CD4-positive, CD25-positive, alpha-beta regulatory T cell (primary cell): Measurements from ENCODE around the gene DHRS3. TPM values are rescaled to one million over a fixed set of nuclear protein-coding genes. Genes with fewer than 3 reads are reported as not detected.
"Not testable (repeated sequence)": the region's sequence is repeated elsewhere in the genome, so short reads cannot be mapped to it uniquely, and the experiment has no call there.

Experiments used
- ATAC-seq, 2 donors: fragments of 150-1000 bp; cut with Tn5 transposase; one replicate each; pipeline ENCODE4 v1.10.0; 2021; ENCODE audit warnings: low read depth in 2 of 2, moderate number of reproducible peaks in 2 of 2, moderate library complexity in 1 of 2
- DNase-seq, 3 donors: peaks; one replicate each; pipeline versions ENCODE4 v3.0.0 to v3.0.0-alpha.2; 2012 to 2022; ENCODE audit warnings: mixed read lengths in 1 of 3
- H3K27ac ChIP-seq: one replicate; pipeline ENCODE4 v1.7.0; 2013; ENCODE audit warnings: mild to moderate bottlenecking, low read length; ENCODE audit not compliant: insufficient read depth, poor library complexity, severe bottlenecking
- H3K27me3 ChIP-seq: one replicate; pipeline ENCODE4 v1.7.0; 2013; ENCODE audit warnings: low read length; ENCODE audit not compliant: control insufficient read depth, insufficient read depth
- H3K36me3 ChIP-seq: one replicate; pipeline ENCODE4 v1.7.0; 2013; ENCODE audit warnings: mild to moderate bottlenecking, low read length, moderate library complexity; ENCODE audit not compliant: control insufficient read depth, insufficient read depth
- H3K4me1 ChIP-seq: 2 replicates; pipeline ENCODE4 v1.7.0; 2013; ENCODE audit warnings: mild to moderate bottlenecking, low read length; ENCODE audit not compliant: insufficient read depth, control insufficient read depth, poor library complexity, severe bottlenecking
- H3K4me3 ChIP-seq: one replicate; pipeline ENCODE4 v1.7.0; 2013; ENCODE audit warnings: low read depth, mild to moderate bottlenecking, low read length, moderate library complexity
- H3K9me3 ChIP-seq, 2 experiments: 1 replicate in 1 of 2; 2 replicates in 1 of 2; pipeline ENCODE4 v1.7.0; 2013; ENCODE audit warnings: low read length in 2 of 2, mild to moderate bottlenecking in 1 of 2, moderate library complexity in 1 of 2; ENCODE audit not compliant: control insufficient read depth in 2 of 2
- H3K27ac Mint-ChIP-seq, 3 donors: one replicate each; pipeline ENCODE4 v1.8.0; 2020 to 2022; ENCODE audit warnings: mild to moderate bottlenecking in 3 of 3, mixed read lengths in 3 of 3, moderate library complexity in 2 of 3
- H3K27me3 Mint-ChIP-seq: one replicate; pipeline ENCODE4 v1.8.0; 2022; ENCODE audit warnings: mild to moderate bottlenecking, mixed read lengths
- H3K36me3 Mint-ChIP-seq: one replicate; pipeline ENCODE4 v1.8.0; 2020; ENCODE audit warnings: mixed read lengths
- H3K4me1 Mint-ChIP-seq, 4 donors: one replicate each; pipeline ENCODE4 v1.8.0; 2020 to 2022; ENCODE audit warnings: mixed read lengths in 4 of 4, mild to moderate bottlenecking in 1 of 4
- H3K4me3 Mint-ChIP-seq, 4 donors: one replicate each; pipeline ENCODE4 v1.8.0; 2020 to 2022; ENCODE audit warnings: mild to moderate bottlenecking in 4 of 4, mixed read lengths in 4 of 4, moderate library complexity in 3 of 4
- H3K9me3 Mint-ChIP-seq, 7 donors: one replicate each; pipeline ENCODE4 v1.8.0; 2020 to 2022; ENCODE audit warnings: mixed read lengths in 7 of 7, mild to moderate bottlenecking in 3 of 7, moderate library complexity in 2 of 7
- polyA plus RNA-seq, 4 donors: library from polyadenylated mRNA; unstranded; fragments of 300-500 nt; fragmentation: Illumina TruSeq; gene quantifications; one replicate each; pipeline ENCODE4 v1.2.3, GENCODE V29; 2021
- total RNA-seq: library from RNA; stranded (reverse); gene quantifications from one replicate; pipeline ENCODE4 v1.2.3, GENCODE V29; 2022

The DHRS3 gene
- total and polyA plus RNA-seq, 5 donors from 2014 or later = 8.8 to 25.6 (median 15.2) TPM

- Mint-ChIP-seq H3K4me3 (no peak overlapping the region), H3K4me1 (no peaks in the 10 kb centered on the region), H3K27ac (no peak overlapping the region), H3K9me3 (peaks cover 0 to 14% (median 2%) of the 10 kb centered on the region in 7 donors), H3K27me3 (peaks cover 13% of the 10 kb centered on the region), H3K36me3 (peaks cover 15% of the 10 kb centered on the region)
- no peak for DNase-seq
- Histone ChIP-seq H3K4me3 (no peak overlapping the region), H3K27me3 (no peaks in the 10 kb centered on the region), H3K36me3 (no peaks in the 10 kb centered on the region), H3K9me3 (peaks cover 7 to 8% of the 10 kb centered on the region in 2 experiments), H3K4me1 (no peaks in the 10 kb centered on the region), H3K27ac (no peak overlapping the region)
- ATAC-seq = no peak
Observed at GRCh38 chr1:12540580-12541273, 77.3 kb downstream of the DHRS3 start.

GRCh38 chr1:12539705-12540579, 78.1 kb downstream of the DHRS3 start:
- Mint-ChIP-seq H3K27me3 (peaks cover 13% of the 10 kb centered on the region), H3K27ac (no peak overlapping the region), H3K9me3 (peaks cover 0 to 20% (median 2%) of the 10 kb centered on the region in 7 donors), H3K4me3 (no peak overlapping the region), H3K4me1 (no peaks in the 10 kb centered on the region), H3K36me3 (peaks cover 19% of the 10 kb centered on the region)
- DNase-seq (no peak), ATAC-seq (no peak)
- no peak overlapping the region for H3K4me3 ChIP-seq
- H3K9me3 ChIP-seq = peaks cover 7 to 10% of the 10 kb centered on the region in 2 experiments
- H3K27me3 ChIP-seq = no peaks in the 10 kb centered on the region
- no peak overlapping the region for H3K27ac ChIP-seq
- no peaks in the 10 kb centered on the region for H3K4me1 ChIP-seq
- H3K36me3 ChIP-seq = no peaks in the 10 kb centered on the region

GRCh38 chr1:12539320-12539704, 78.7 kb downstream of the DHRS3 start:
- peaks cover 0 to 20% (median 2%) of the 10 kb centered on the region in 7 donors for H3K9me3 Mint-ChIP-seq
- Histone ChIP-seq H3K4me3 (no peak overlapping the region), H3K36me3 (no peaks in the 10 kb centered on the region), H3K9me3 (peaks cover 7 to 10% of the 10 kb centered on the region in 2 experiments), H3K27ac (no peak overlapping the region), H3K27me3 (no peaks in the 10 kb centered on the region), H3K4me1 (no peaks in the 10 kb centered on the region)
- no peaks in the 10 kb centered on the region for H3K4me1 Mint-ChIP-seq
- H3K27me3 Mint-ChIP-seq = peaks cover 10% of the 10 kb centered on the region
- H3K4me3 Mint-ChIP-seq = no peak overlapping the region
- H3K36me3 Mint-ChIP-seq = peaks cover 19% of the 10 kb centered on the region
- DNase-seq (no peak), ATAC-seq (no peak)
- no peak overlapping the region for H3K27ac Mint-ChIP-seq

GRCh38 chr1:12538536-12538935, 79.5 kb downstream of the DHRS3 start:
- not testable (repeated sequence) for DNase-seq, ATAC-seq, H3K27me3 Mint-ChIP-seq, H3K27ac Mint-ChIP-seq, H3K4me3 ChIP-seq, H3K27ac ChIP-seq, H3K4me3 Mint-ChIP-seq, H3K9me3 ChIP-seq, H3K4me1 Mint-ChIP-seq, H3K36me3 ChIP-seq, H3K27me3 ChIP-seq, H3K4me1 ChIP-seq
- Mint-ChIP-seq H3K36me3 (peaks cover 19% of the 10 kb centered on the region), H3K9me3 (peaks cover 0 to 20% (median 2%) of the 10 kb centered on the region in 7 donors)

- Mint-ChIP-seq H3K36me3 (peaks cover 22% of the 10 kb centered on the region), H3K4me1 (no peaks in the 10 kb centered on the region), H3K9me3 (peaks cover 0 to 20% (median 2%) of the 10 kb centered on the region in 7 donors), H3K4me3 (no peak overlapping the region), H3K27me3 (peaks cover 5% of the 10 kb centered on the region), H3K27ac (no peak overlapping the region)
- no peaks in the 10 kb centered on the region for H3K4me1 ChIP-seq
- ATAC-seq (no peak), DNase-seq (no peak)
- no peaks in the 10 kb centered on the region for H3K36me3 ChIP-seq
- no peak overlapping the region for H3K27ac ChIP-seq
- no peak overlapping the region for H3K4me3 ChIP-seq
- peaks cover 7 to 10% of the 10 kb centered on the region in 2 experiments for H3K9me3 ChIP-seq
- H3K27me3 ChIP-seq = no peaks in the 10 kb centered on the region
Observed at GRCh38 chr1:12537906-12538461, 80.0 kb downstream of the DHRS3 start.

GRCh38 chr1:12537294-12537693, 80.7 kb downstream of the DHRS3 start:
- H3K27me3 Mint-ChIP-seq = peaks cover 5% of the 10 kb centered on the region
- H3K36me3 Mint-ChIP-seq = peaks cover 22% of the 10 kb centered on the region
- H3K4me1 Mint-ChIP-seq = no peaks in the 10 kb centered on the region
- no peaks in the 10 kb centered on the region for H3K27me3 ChIP-seq
- H3K4me3 Mint-ChIP-seq = no peak overlapping the region
- no peak overlapping the region for H3K27ac Mint-ChIP-seq
- H3K9me3 Mint-ChIP-seq = peaks cover 0 to 20% (median 2%) of the 10 kb centered on the region in 7 donors
- no peaks in the 10 kb centered on the region for H3K36me3 ChIP-seq
- H3K4me1 ChIP-seq = no peaks in the 10 kb centered on the region
- DNase-seq (no peak), ATAC-seq (no peak)
- H3K27ac ChIP-seq = no peak overlapping the region
- no peak overlapping the region for H3K4me3 ChIP-seq
- H3K9me3 ChIP-seq = peaks cover 7 to 10% of the 10 kb centered on the region in 2 experiments

- H3K27ac ChIP-seq = no peak overlapping the region
- ATAC-seq (no peak), DNase-seq (no peak)
- no peaks in the 10 kb centered on the region for H3K36me3 ChIP-seq
- no peak overlapping the region for H3K27ac Mint-ChIP-seq
- no peak overlapping the region for H3K4me3 Mint-ChIP-seq
- peaks cover 7 to 10% of the 10 kb centered on the region in 2 experiments for H3K9me3 ChIP-seq
- H3K4me1 ChIP-seq = no peaks in the 10 kb centered on the region
- peaks cover 0 to 20% (median 2%) of the 10 kb centered on the region in 7 donors for H3K9me3 Mint-ChIP-seq
- H3K27me3 Mint-ChIP-seq = peaks cover 5% of the 10 kb centered on the region
- H3K4me1 Mint-ChIP-seq = no peaks in the 10 kb centered on the region
- H3K4me3 ChIP-seq = no peak overlapping the region
- H3K36me3 Mint-ChIP-seq = peaks cover 29% of the 10 kb centered on the region
- H3K27me3 ChIP-seq = no peaks in the 10 kb centered on the region
Observed at GRCh38 chr1:12536023-12536639, 81.9 kb downstream of the DHRS3 start.
